Fibroblast of villous mesenchyme (primary cell): ENCODE data around the gene MAGEL2. TPM values are rescaled to one million over a fixed set of nuclear protein-coding genes. Genes with fewer than 3 reads are reported as not detected.

Experiments used
- DNase-seq: peaks from one replicate; pipeline ENCODE4 v3.0.0-alpha.2; 2010; ENCODE audit warnings: low read depth
- H3K4me3 ChIP-seq: 2 replicates; pipeline ENCODE4 v1.5.1; 2011; ENCODE audit warnings: low read depth, mild to moderate bottlenecking, low read length
- total RNA-seq: library from RNA; depleted of rRNA; stranded (reverse); fragments of >200 nt; gene quantifications from 2 replicates; pipeline ENCODE4 v1.2.3, GENCODE V29; 2012
- TF ChIP-seq, protein P1 (sequence below): IDR thresholded peaks from 2 replicates; pipeline ENCODE4 v1.5.1; 2012; ENCODE audit warnings: low read depth, mild to moderate bottlenecking, low read length; ENCODE audit not compliant: insufficient read depth

MAGEL2 gene
- total RNA-seq, 1 donor = not detected

DNA sequence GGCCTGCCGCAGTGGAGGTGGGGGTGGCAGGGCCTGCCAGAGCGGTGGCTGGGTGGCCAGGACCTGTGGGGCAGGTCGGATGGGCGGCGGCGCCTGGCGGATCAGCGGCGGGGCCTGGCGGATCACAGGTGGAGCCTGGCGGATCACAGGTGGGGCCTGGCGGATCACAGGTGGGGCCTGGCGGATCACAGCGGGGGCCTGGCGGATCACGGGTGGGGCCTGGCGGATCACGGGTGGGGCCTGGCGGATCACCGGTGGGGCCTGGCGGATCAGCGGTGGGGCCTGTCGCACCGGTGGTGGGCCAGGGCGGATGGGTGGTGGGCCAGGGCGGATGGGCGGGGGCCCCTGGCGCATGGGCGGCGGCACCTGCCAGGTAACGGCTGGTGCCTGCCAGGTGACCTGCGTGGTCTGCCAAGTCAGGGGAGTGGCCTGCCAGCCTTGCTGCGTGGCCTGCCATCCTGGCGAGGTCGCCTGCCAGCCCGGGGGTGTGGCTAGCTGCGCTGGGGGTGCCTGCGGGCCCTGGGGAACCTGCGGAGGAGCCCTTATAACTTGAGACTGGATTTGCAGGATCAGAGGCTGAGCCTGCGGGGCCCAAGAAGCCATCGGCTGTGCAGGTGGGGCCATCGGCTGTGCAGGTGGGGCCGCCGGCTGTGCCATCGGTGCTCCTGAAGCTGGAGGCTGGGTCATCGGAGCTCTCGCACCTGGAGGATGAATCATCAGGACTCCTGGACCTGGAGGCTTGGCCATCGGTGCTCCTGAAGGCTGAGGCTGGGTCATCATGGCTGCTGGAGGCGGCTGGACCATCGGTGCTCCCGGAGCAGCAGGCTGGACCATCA, 1.3 kb downstream of the MAGEL2 start:
- DNase-seq = no peak
- TF ChIP-seq, protein P1, sequence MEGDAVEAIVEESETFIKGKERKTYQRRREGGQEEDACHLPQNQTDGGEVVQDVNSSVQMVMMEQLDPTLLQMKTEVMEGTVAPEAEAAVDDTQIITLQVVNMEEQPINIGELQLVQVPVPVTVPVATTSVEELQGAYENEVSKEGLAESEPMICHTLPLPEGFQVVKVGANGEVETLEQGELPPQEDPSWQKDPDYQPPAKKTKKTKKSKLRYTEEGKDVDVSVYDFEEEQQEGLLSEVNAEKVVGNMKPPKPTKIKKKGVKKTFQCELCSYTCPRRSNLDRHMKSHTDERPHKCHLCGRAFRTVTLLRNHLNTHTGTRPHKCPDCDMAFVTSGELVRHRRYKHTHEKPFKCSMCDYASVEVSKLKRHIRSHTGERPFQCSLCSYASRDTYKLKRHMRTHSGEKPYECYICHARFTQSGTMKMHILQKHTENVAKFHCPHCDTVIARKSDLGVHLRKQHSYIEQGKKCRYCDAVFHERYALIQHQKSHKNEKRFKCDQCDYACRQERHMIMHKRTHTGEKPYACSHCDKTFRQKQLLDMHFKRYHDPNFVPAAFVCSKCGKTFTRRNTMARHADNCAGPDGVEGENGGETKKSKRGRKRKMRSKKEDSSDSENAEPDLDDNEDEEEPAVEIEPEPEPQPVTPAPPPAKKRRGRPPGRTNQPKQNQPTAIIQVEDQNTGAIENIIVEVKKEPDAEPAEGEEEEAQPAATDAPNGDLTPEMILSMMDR = no peak
- H3K4me3 ChIP-seq = no peak overlapping the region

DNA sequence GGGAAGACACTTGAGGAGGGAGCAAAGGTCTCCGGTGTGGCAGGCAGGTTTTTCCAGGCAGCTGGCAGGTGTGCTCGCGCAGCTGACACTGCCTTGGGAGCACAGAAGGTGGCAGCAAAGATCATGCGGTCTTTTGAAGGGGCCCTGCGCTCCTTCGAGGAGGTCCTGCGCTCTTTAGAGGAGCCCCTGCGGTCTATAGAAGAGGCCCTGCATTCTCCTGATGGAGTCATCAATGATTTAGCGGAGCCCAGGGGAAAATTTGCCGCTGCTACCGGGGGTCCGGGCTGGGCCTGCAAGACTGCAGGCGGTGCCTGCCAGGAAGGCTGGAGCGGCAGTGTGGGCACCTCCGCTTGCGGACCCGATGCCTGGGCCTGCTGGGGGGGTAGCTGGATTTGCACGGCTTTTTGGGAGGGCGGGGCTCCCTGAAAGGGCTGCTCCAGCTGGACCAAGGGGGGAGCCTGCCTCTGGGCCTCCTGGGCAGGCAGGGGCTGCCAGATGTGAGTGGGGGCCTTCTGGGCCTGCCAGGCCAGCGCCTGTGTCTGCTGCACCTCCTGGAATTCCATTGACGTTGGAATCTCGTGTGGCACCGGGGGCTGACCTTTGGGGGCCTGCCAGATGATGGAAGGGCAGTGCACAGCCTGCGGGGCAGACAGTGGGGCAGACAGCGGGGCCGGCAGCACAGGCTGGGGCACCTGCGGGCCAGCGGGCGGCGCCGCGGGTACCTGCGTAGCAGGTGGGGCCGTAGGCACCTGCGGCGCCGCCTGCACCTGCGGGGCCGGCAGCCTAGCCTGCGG, 2.1 kb downstream of the MAGEL2 start:
- H3K4me3 ChIP-seq = no peak overlapping the region
- TF ChIP-seq, protein P1 = no peak
- no peak for DNase-seq

DNA sequence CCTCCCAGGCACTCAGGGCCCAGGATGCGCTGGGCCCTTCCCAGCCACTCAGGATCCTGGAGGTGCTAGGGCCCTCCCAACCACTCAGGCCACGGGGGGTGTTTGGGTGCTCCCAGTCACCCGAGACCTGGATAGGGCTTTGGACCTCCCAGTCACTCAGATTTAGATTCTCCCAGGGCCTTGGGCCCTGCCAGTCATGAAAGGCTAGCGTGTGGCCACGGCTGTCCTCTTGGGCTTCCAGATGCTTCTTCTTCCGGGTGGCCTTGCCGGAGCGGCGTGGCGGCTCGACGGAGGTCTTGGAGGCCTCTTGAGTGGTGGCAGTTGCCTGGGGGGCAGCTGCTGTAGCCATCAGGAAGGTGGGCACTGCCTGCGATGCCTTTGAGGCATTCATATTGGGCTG, 2.8 kb downstream of the MAGEL2 start:
- DNase-seq = no peak
- TF ChIP-seq, protein P1 = no peak
- no peak overlapping the region for H3K4me3 ChIP-seq

DNA sequence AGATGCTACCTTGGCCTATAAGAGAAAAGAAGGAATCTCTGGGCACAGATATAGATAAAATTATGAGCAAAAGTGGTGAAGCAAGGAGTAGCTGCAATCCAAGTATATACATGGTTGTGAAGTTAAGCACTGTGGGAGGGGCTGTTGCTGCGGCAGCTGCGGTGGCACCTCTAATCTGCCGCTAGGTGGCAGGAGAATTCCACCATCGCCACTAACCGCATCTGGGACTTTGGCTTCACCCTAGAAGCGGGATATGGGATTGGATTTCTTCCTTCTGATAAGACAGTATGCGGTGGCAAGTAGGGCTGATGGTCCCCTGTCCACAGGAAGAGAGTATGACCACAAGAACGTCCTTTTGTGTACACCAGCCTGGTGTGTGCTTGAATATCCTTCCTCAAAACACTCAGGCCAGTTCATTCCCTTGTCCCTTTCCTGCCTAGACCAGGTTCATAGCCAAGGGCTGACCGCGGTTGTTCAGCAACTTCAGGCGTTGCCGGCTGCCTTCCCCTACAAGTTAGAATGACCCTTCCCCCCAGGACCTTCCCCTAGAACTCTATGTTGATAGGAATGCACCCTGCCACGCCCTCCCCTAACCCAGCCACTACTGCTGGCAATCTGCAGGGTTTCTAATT, 5.1 kb downstream of the MAGEL2 start:
- TF ChIP-seq, protein P1 = peak; percentile 64
- no peak overlapping the region for H3K4me3 ChIP-seq
- peak; percentile 44 for DNase-seq

DNA sequence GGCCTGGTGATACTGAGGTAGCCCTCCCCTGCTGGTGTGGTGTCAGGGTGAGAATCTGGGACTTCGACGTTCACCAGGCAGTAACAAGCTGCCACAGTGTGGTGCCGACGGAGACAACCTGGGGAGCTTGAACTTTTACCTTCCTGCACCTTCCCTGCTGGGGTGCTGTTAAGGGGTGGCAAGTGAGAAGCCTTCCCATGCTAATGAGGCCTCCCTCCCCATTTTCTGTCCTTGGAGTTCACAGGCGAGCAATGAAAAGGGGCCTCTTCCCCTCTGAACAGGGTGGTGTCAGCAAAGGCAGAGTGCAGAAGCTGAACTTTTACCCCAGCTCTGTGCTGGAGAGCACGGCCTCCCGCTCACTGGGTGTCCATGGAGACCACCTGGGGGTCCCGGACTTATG, 13.5 kb downstream of the MAGEL2 start:
- DNase-seq = no peak
- no peak overlapping the region for H3K4me3 ChIP-seq
- TF ChIP-seq, protein P1 = no peak

DNA sequence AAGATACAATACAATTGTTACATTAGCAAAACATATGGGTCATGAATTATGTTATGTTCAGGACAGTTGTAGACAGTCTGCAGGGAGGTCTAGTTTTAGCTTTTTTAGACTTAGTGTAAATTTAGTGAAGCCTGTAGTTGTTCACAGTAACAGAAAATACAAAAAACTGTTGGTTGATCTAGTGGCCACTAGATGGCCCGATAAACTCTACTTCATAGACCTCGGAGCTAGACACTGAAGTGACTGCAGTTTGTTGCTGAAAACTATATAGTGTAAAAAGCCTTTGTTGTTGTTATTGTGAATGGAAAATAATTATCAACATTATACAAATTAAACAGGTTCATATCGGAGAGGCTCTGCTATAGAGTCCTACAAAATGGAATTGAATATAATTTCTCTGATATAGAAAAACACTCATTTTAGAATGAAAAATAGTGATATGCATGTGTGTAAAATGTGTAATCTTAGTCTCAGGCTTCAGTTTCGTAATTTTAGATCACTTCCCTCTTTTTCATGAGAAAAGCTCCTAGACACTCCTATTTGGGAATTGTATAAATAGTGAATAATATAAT, 18.3 kb downstream of the MAGEL2 start:
- DNase-seq = no peak
- TF ChIP-seq, protein P1 = peak; percentile 42
- no peak overlapping the region for H3K4me3 ChIP-seq
